Measurements from ENCODE around the gene ZDHHC14.

Gene ZDHHC14

DNA sequence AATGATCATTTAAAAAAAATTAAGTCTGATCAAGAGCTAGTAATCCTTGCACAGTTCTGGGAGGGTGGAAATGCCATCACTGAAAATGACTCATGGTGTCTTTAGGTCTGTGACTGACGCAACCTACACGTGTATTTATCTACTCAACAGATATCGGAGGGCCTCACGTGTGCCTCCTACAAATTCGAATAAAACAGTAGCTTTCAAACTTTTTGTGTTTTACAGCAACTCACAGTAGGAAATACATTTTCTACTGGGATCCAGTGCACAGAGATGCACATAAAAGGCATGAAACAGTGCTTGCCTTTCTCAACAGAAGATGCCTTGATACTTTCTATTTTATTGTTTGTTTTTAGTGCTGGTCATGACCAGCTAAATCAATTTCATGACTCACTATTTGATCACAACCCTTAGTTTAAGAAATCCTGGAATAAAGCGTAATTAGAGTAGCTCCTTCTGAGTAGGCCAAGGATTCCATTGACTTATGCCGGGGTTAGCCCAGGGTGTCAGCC is 232.1 kb downstream of the ZDHHC14 start:
- no peaks in the 10 kb centered on the region for H3K36me3 ChIP-seq (ENCODE audit: control insufficient read depth in 2 of 2, insufficient read depth in 2 of 2, low read length in 2 of 2)
- H3K27me3 ChIP-seq (ENCODE audit: control insufficient read depth in 1 of 2, insufficient read depth in 2 of 2, low read length in 2 of 2): no peaks in the 10 kb centered on the region
- H3K4me1 ChIP-seq (ENCODE audit: control insufficient read depth, insufficient read depth, low read length): no peaks in the 10 kb centered on the region
- H3K27ac ChIP-seq (ENCODE audit: low read length): no peak overlapping the region
- H3K9ac ChIP-seq (ENCODE audit: low read length in 2 of 2): no peak overlapping the region
- H3K4me3 ChIP-seq (ENCODE audit: low read length in 2 of 2): no peak overlapping the region
- H3K9me3 ChIP-seq (ENCODE audit: control insufficient read depth in 2 of 2, low read length in 2 of 2): no peaks in the 10 kb centered on the region

DNA sequence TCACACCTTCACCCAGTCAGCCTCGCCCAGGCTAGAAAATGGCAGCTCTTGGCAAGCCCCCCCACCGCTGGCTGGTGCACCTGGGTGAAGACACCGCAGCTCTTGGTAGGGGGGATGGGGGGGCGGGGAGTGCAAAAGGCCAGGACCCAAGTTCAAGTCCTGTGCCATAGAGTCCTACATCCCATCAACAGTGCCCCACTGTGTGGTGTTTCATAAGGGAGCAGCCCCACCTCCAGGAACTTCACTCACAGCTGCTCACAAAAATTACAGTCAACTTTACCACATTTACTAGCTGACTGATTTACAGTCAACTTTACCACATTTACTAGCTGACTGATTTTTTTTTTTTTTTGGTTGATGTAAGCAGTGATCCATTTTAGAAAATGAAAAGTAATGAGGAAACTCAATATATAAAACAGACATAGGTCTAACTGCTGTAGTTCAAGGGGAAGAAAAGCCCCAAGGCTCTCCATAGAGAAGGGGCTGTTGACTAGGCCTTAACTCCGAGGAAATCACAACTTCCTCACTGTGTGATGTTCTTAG is 233.1 kb downstream of the ZDHHC14 start:
- H3K36me3 ChIP-seq (ENCODE audit: control insufficient read depth in 2 of 2, insufficient read depth in 2 of 2, low read length in 2 of 2): no peaks in the 10 kb centered on the region
- H3K27ac ChIP-seq (ENCODE audit: low read length): no peak overlapping the region
- no peaks in the 10 kb centered on the region for H3K27me3 ChIP-seq (ENCODE audit: control insufficient read depth in 1 of 2, insufficient read depth in 2 of 2, low read length in 2 of 2)
- no peaks in the 10 kb centered on the region for H3K9me3 ChIP-seq (ENCODE audit: control insufficient read depth in 2 of 2, low read length in 2 of 2)
- no peaks in the 10 kb centered on the region for H3K4me1 ChIP-seq (ENCODE audit: control insufficient read depth, insufficient read depth, low read length)
- no peak overlapping the region for H3K9ac ChIP-seq (ENCODE audit: low read length in 2 of 2)
- no peak overlapping the region for H3K4me3 ChIP-seq (ENCODE audit: low read length in 2 of 2)

DNA sequence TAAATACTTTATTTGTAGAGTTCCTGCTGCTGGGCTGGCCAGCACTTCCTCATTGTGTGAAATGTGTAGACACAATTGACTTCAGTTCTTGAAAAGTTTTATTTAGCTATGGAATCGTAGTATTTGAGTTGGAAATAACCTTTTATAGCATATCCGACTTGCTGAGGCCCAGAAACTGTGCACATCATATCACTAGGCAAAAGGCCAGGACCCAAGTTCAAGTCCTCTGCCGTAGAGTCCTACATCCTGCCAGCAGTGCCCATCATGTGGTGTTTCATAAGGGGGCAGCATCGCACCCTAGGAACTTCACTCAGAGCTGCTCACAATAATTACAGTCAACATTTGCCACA is 234.4 kb downstream of the ZDHHC14 start:
- Histone ChIP-seq H3K9me3 (ENCODE audit: control insufficient read depth in 2 of 2, low read length in 2 of 2) (no peaks in the 10 kb centered on the region), H3K27me3 (ENCODE audit: control insufficient read depth in 1 of 2, insufficient read depth in 2 of 2, low read length in 2 of 2) (no peaks in the 10 kb centered on the region), H3K9ac (ENCODE audit: low read length in 2 of 2) (no peak overlapping the region), H3K27ac (ENCODE audit: low read length) (no peak overlapping the region), H3K4me3 (ENCODE audit: low read length in 2 of 2) (no peak overlapping the region), H3K36me3 (ENCODE audit: control insufficient read depth in 2 of 2, insufficient read depth in 2 of 2, low read length in 2 of 2) (no peaks in the 10 kb centered on the region), H3K4me1 (ENCODE audit: control insufficient read depth, insufficient read depth, low read length) (no peaks in the 10 kb centered on the region)

DNA sequence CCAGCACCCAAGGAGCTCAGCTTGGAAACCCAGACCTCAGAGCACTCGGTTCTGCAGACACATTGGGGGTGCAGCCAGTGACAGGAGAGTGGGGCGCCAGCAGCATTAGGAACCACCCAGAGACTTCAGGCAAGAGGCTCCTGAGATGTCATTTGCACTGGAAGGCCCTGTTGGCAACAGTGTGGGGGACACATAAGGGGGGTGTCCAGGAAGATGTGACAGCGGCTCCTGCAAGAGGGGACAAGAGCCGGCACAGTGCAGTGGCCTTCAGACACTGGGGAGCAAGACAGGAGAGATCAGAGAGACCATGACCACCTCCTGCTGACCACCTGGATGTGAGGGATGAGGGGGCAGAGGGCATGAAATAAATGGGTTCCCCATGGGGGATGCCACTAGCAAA is 235.0 kb downstream of the ZDHHC14 start:
- H3K9ac ChIP-seq (ENCODE audit: low read length in 2 of 2): no peak overlapping the region
- H3K4me1 ChIP-seq (ENCODE audit: control insufficient read depth, insufficient read depth, low read length): no peaks in the 10 kb centered on the region
- H3K4me3 ChIP-seq (ENCODE audit: low read length in 2 of 2): no peak overlapping the region
- no peak overlapping the region for H3K27ac ChIP-seq (ENCODE audit: low read length)
- no peaks in the 10 kb centered on the region for H3K36me3 ChIP-seq (ENCODE audit: control insufficient read depth in 2 of 2, insufficient read depth in 2 of 2, low read length in 2 of 2)
- no peaks in the 10 kb centered on the region for H3K9me3 ChIP-seq (ENCODE audit: control insufficient read depth in 2 of 2, low read length in 2 of 2)
- H3K27me3 ChIP-seq (ENCODE audit: control insufficient read depth in 1 of 2, insufficient read depth in 2 of 2, low read length in 2 of 2): no peaks in the 10 kb centered on the region

DNA sequence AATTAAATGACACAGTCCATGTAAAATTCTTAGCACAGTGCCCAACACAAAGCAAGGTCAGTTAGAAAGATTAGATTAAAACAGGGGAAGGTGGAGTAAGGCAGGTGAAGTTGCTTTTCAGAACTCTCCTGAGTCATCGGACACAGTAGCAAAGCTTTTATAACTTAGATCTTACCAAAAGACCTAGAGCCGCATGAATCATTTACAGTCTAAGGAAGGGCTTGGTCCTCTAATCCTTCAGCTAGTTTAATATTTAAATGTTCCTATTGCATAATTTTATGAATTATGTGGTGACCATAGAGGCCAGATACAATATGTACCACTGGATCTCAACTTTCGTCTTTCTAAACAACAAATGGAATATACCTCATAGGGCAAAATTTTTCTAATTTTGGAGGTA is 240.0 kb downstream of the ZDHHC14 start:
- H3K27me3 ChIP-seq (ENCODE audit: control insufficient read depth in 1 of 2, insufficient read depth in 2 of 2, low read length in 2 of 2): no peaks in the 10 kb centered on the region
- H3K36me3 ChIP-seq (ENCODE audit: control insufficient read depth in 2 of 2, insufficient read depth in 2 of 2, low read length in 2 of 2): no peaks in the 10 kb centered on the region
- no peak overlapping the region for H3K4me3 ChIP-seq (ENCODE audit: low read length in 2 of 2)
- H3K4me1 ChIP-seq (ENCODE audit: control insufficient read depth, insufficient read depth, low read length): no peaks in the 10 kb centered on the region
- no peaks in the 10 kb centered on the region for H3K9me3 ChIP-seq (ENCODE audit: control insufficient read depth in 2 of 2, low read length in 2 of 2)
- H3K27ac ChIP-seq (ENCODE audit: low read length): no peak overlapping the region
- H3K9ac ChIP-seq (ENCODE audit: low read length in 2 of 2): no peak overlapping the region

DNA sequence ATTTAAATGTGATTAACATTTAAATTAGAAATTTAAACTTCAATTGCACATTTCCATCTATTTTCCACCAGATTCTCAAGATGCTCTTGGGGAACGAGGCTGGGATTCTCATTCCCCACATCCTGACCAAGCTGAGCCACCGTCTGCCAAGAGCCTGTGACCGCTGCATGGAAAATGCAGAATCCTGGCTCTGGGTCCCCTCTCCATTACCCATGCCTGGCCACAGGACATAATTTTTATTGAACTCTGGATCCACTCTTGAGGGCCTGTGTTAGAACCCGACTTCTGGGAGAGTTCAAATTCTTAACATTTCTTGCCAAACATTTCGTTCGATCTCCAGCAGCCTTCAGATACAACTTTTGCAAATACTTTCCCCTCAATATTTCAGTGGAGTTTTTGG is 240.4 kb downstream of the ZDHHC14 start:
- H3K27me3 ChIP-seq (ENCODE audit: control insufficient read depth in 1 of 2, insufficient read depth in 2 of 2, low read length in 2 of 2): no peaks in the 10 kb centered on the region
- no peak overlapping the region for H3K9ac ChIP-seq (ENCODE audit: low read length in 2 of 2)
- no peak overlapping the region for H3K4me3 ChIP-seq (ENCODE audit: low read length in 2 of 2)
- H3K27ac ChIP-seq (ENCODE audit: low read length): no peak overlapping the region
- H3K9me3 ChIP-seq (ENCODE audit: control insufficient read depth in 2 of 2, low read length in 2 of 2): no peaks in the 10 kb centered on the region
- no peaks in the 10 kb centered on the region for H3K4me1 ChIP-seq (ENCODE audit: control insufficient read depth, insufficient read depth, low read length)
- H3K36me3 ChIP-seq (ENCODE audit: control insufficient read depth in 2 of 2, insufficient read depth in 2 of 2, low read length in 2 of 2): no peaks in the 10 kb centered on the region

DNA sequence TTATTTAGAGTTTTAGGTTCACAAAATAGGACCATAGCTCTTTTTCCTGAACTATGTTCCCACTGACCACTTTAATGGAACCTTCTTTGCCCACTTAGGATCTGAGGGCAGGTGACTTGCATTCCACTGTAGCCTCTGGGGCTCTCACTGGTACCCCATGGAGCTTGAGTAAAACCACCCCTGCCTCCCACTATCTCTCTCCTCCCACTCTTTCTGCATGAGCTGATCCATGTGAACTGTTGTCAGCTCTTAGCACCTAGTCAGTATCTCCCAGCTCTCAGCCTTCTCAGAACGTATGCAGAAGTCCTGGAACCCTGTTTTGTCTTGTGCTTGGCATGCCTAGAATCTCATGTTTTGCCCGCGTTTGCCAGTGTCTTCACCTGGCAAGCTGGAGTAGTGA is 241.4 kb downstream of the ZDHHC14 start:
- no peaks in the 10 kb centered on the region for H3K27me3 ChIP-seq (ENCODE audit: control insufficient read depth in 1 of 2, insufficient read depth in 2 of 2, low read length in 2 of 2)
- H3K9me3 ChIP-seq (ENCODE audit: control insufficient read depth in 2 of 2, low read length in 2 of 2): no peaks in the 10 kb centered on the region
- no peak overlapping the region for H3K9ac ChIP-seq (ENCODE audit: low read length in 2 of 2)
- no peak overlapping the region for H3K4me3 ChIP-seq (ENCODE audit: low read length in 2 of 2)
- H3K27ac ChIP-seq (ENCODE audit: low read length): no peak overlapping the region
- H3K36me3 ChIP-seq (ENCODE audit: control insufficient read depth in 2 of 2, insufficient read depth in 2 of 2, low read length in 2 of 2): no peaks in the 10 kb centered on the region
- no peaks in the 10 kb centered on the region for H3K4me1 ChIP-seq (ENCODE audit: control insufficient read depth, insufficient read depth, low read length)

DNA sequence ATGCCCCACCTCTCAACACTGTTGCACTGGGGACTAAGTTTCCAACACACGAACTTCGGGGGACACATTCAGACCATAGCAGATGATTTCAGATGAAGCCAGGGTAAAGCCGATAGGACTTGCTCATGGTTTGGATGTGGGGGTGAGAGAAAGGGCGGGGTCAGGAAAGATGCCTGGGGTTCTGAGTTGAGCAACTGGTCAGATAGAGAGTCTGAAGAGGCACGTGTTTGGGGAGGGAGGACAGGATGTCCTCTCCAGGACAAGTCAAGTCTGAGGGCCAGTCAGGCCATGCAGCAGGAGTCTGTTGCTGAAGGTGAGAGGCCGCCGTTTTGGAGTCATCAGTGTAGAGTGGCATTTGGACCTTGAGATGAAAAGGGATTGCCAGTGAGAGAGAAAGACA is 244.1 kb downstream of the ZDHHC14 start:
- H3K9me3 ChIP-seq (ENCODE audit: control insufficient read depth in 2 of 2, low read length in 2 of 2): no peaks in the 10 kb centered on the region
- no peak overlapping the region for H3K9ac ChIP-seq (ENCODE audit: low read length in 2 of 2)
- no peaks in the 10 kb centered on the region for H3K36me3 ChIP-seq (ENCODE audit: control insufficient read depth in 2 of 2, insufficient read depth in 2 of 2, low read length in 2 of 2)
- H3K4me3 ChIP-seq (ENCODE audit: low read length in 2 of 2): no peak overlapping the region
- no peaks in the 10 kb centered on the region for H3K27me3 ChIP-seq (ENCODE audit: control insufficient read depth in 1 of 2, insufficient read depth in 2 of 2, low read length in 2 of 2)
- H3K4me1 ChIP-seq (ENCODE audit: control insufficient read depth, insufficient read depth, low read length): no peaks in the 10 kb centered on the region
- no peak overlapping the region for H3K27ac ChIP-seq (ENCODE audit: low read length)

DNA sequence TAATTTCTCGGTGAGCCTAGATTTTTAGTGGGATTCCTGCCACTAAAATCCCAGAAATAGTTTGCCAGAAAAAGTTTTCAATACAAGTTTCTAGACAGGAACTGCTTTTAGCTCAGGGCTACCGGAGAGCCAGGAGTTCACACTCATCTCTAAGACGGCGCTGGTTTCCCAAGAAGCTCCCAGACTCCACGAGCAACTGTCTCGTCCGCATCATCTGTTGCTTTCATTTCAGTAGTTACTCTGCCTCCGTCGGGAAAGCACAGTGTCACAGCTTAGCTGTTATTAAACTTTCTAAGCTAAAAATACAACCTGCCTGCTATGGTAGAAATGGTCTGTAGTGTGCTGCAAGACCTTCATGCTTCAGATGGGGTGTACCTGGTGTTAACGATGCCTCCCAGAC is 244.8 kb downstream of the ZDHHC14 start:
- Histone ChIP-seq H3K9ac (ENCODE audit: low read length in 2 of 2) (no peak overlapping the region), H3K4me3 (ENCODE audit: low read length in 2 of 2) (peak overlapping the region in 1 of 2 donors; percentile 47), H3K27ac (ENCODE audit: low read length) (no peak overlapping the region), H3K4me1 (ENCODE audit: control insufficient read depth, insufficient read depth, low read length) (no peaks in the 10 kb centered on the region), H3K36me3 (ENCODE audit: control insufficient read depth in 2 of 2, insufficient read depth in 2 of 2, low read length in 2 of 2) (no peaks in the 10 kb centered on the region), H3K9me3 (ENCODE audit: control insufficient read depth in 2 of 2, low read length in 2 of 2) (no peaks in the 10 kb centered on the region), H3K27me3 (ENCODE audit: control insufficient read depth in 1 of 2, insufficient read depth in 2 of 2, low read length in 2 of 2) (no peaks in the 10 kb centered on the region)

DNA sequence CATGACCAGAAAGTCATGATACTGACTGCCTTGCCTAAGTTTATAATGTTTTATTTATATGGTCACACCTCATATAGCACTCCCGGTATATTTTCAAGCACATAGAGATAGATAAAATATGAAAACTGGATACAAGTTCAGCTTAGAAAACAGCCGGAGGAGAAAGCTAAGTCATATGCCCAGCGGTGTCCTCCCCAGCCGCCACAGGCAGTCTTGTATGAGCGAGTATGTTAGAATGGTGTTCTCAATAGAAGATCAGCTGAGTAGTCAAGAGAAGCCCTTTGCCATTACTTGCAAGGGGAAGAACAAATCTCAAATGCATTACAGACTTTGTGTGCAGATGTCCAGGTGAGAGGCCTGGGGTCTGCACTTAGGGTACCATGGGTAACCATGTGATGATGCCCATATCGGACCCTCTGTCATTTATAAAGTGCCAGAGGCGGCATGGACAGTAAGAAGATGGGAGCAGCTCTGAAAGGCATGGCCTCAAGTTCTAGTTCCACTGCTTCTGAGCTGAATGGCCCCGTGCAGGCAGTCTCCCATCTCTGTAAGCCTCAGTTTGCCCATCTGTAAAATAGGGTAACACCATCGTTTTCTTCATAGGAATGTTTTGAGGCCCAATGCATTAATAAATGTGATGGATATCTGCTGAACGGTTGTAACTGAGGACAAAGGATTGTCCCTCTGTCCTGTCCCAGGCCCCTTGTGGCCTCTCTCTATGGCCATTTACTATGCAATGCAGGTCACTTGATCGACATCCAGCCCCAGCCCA is 246.4 kb downstream of the ZDHHC14 start:
- Histone ChIP-seq H3K27ac (ENCODE audit: low read length) (no peak overlapping the region), H3K27me3 (ENCODE audit: control insufficient read depth in 1 of 2, insufficient read depth in 2 of 2, low read length in 2 of 2) (no peaks in the 10 kb centered on the region), H3K9ac (ENCODE audit: low read length in 2 of 2) (no peak overlapping the region), H3K9me3 (ENCODE audit: control insufficient read depth in 2 of 2, low read length in 2 of 2) (no peaks in the 10 kb centered on the region), H3K36me3 (ENCODE audit: control insufficient read depth in 2 of 2, insufficient read depth in 2 of 2, low read length in 2 of 2) (no peaks in the 10 kb centered on the region), H3K4me3 (ENCODE audit: low read length in 2 of 2) (no peak overlapping the region), H3K4me1 (ENCODE audit: control insufficient read depth, insufficient read depth, low read length) (no peaks in the 10 kb centered on the region)

DNA sequence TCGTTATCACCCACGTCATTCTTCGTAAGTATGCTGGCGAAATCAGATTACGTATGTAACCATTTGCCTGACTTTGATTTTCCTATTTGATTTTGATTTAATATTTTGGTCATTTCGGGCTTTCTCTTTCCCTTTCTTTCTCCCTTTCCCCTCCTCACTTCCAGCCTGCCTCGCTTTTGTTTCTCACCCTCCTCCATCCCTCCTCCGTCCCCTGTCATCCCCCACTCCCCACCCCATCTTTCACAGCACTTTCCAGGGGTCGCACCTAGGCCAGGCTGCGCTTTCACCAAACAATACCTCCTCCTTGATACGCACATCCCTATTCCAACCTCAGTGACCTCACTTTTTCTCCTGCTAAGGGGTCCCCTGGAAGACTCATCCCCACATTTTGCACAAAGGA is 247.5 kb downstream of the ZDHHC14 start:
- H3K36me3 ChIP-seq (ENCODE audit: control insufficient read depth in 2 of 2, insufficient read depth in 2 of 2, low read length in 2 of 2): peaks cover 0 to 3% of the 10 kb centered on the region in 2 donors
- H3K4me1 ChIP-seq (ENCODE audit: control insufficient read depth, insufficient read depth, low read length): no peaks in the 10 kb centered on the region
- H3K9ac ChIP-seq (ENCODE audit: low read length in 2 of 2): no peak overlapping the region
- no peaks in the 10 kb centered on the region for H3K9me3 ChIP-seq (ENCODE audit: control insufficient read depth in 2 of 2, low read length in 2 of 2)
- no peaks in the 10 kb centered on the region for H3K27me3 ChIP-seq (ENCODE audit: control insufficient read depth in 1 of 2, insufficient read depth in 2 of 2, low read length in 2 of 2)
- no peak overlapping the region for H3K4me3 ChIP-seq (ENCODE audit: low read length in 2 of 2)
- no peak overlapping the region for H3K27ac ChIP-seq (ENCODE audit: low read length)
